WERI-Rb-1 (cell line): ENCODE data around the gene METTL18.

Experiments
- DNase-seq: peaks from one replicate; pipeline ENCODE4 v3.0.0-alpha.2; 2020
- H3K27ac ChIP-seq: fragments of 250-450 bp; sonication (Bioruptor Pico); 2 replicates; pipeline ENCODE4 v1.5.1; 2020; ENCODE audit warnings: mild to moderate bottlenecking, moderate library complexity
- H3K27me3 ChIP-seq: fragments of 250-450 bp; sonication (Bioruptor Pico); 2 replicates; pipeline ENCODE4 v1.5.1; 2021; ENCODE audit warnings: mild to moderate bottlenecking, low read depth, moderate library complexity; ENCODE audit not compliant: insufficient read depth, severe bottlenecking
- H3K36me3 ChIP-seq: fragments of 250-450 bp; sonication (Bioruptor Pico); 2 replicates; pipeline ENCODE4 v1.5.1; 2020; ENCODE audit warnings: mild to moderate bottlenecking, moderate library complexity
- H3K4me3 ChIP-seq: 2 replicates; pipeline ENCODE4 v1.5.1; 2011; ENCODE audit warnings: low read depth, mild to moderate bottlenecking, control low read depth, low read length
- H3K9me3 ChIP-seq: fragments of 250-450 bp; sonication (Bioruptor Pico); 2 replicates; pipeline ENCODE4 v1.5.1; 2021; ENCODE audit warnings: mild to moderate bottlenecking, moderate library complexity; ENCODE audit not compliant: severe bottlenecking
- CTCF ChIP-seq: IDR thresholded peaks from 2 replicates; pipeline ENCODE4 v1.5.1; 2011; ENCODE audit warnings: low read depth, mild to moderate bottlenecking, control low read depth, inconsistent platforms, low read length

Gene METTL18

GRCh38 chr1:169746550-169746949, 48.2 kb downstream of the METTL18 start:
- TF ChIP-seq CTCF, result no peak
- no peak overlapping the region for H3K4me3 ChIP-seq

GRCh38 chr1:169745015-169745861, 49.5 kb downstream of the METTL18 start:
- Histone ChIP-seq H3K27me3 (peaks cover 5% of the 10 kb centered on the region), H3K36me3 (no peaks in the 10 kb centered on the region), H3K4me3 (no peak overlapping the region), H3K27ac (no peak overlapping the region), H3K9me3 (no peaks in the 10 kb centered on the region)
- TF ChIP-seq CTCF, result no peak
- no peak for DNase-seq

More at GRCh38 chr1:169746550-169746949, 48.2 kb downstream of the METTL18 start:
- Histone ChIP-seq H3K27ac (no peak overlapping the region), H3K9me3 (no peaks in the 10 kb centered on the region), H3K27me3 (no peaks in the 10 kb centered on the region), H3K36me3 (no peaks in the 10 kb centered on the region)
- DNase-seq, result no peak
